ENCODE measurements around the gene UQCRQ.

The UQCRQ gene

GRCh38 chr5:132870801-132871200 is 4.4 kb downstream of the UQCRQ start:
- no peak for DNase-seq (ENCODE audit: low read depth in 2 of 2)

GRCh38 chr5:132871459-132872284 is 5.2 kb downstream of the UQCRQ start:
- no peak for DNase-seq (ENCODE audit: low read depth in 2 of 2)

DNA sequence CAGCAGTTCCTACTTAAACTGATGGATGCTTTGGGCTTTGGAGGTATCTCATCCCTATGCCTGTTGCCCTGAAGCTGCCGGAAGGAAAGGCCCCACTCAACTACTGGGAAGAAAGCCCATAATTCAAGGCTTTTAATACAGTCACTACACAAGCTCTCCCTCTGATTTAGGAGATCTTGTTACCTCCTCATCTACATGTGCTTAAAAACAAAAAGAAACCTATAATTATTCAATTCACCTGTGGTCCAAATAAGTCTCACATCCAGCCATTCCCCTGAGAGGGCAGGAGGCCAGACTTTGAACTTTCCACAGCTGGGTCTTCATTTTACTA is 6.3 kb downstream of the UQCRQ start:
- DNase-seq (ENCODE audit: low read depth in 2 of 2) = no peak

GRCh38 chr5:132873119-132873929 is 6.9 kb downstream of the UQCRQ start, which contains the start of gene LEAP2:
LEAP2 (plus strand) TSS chr5:132873668; CDS start chr5:132873695, 27 bp downstream.
- DNase-seq (ENCODE audit: low read depth in 2 of 2) = no peak

DNA sequence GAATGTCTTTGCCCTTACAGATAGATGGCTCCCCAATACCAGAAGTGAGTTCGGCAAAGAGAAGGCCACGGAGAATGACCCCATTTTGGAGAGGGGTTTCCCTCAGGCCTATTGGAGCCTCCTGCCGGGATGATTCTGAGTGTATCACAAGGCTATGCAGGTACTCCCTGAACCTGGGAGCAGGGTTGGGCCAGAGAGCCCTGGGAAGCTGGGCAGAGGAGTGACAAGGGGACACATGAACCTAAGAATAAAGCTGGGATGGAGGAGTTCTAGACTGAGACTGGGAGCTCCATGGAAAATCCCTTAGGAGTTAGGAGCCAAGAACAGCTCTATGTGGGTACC is 7.5 kb downstream of the UQCRQ start:
- no peak for DNase-seq (ENCODE audit: low read depth in 2 of 2)

- no peak for DNase-seq (ENCODE audit: low read depth in 2 of 2)
Measured at GRCh38 chr5:132876020-132876759, 9.7 kb downstream of the UQCRQ start.

DNA sequence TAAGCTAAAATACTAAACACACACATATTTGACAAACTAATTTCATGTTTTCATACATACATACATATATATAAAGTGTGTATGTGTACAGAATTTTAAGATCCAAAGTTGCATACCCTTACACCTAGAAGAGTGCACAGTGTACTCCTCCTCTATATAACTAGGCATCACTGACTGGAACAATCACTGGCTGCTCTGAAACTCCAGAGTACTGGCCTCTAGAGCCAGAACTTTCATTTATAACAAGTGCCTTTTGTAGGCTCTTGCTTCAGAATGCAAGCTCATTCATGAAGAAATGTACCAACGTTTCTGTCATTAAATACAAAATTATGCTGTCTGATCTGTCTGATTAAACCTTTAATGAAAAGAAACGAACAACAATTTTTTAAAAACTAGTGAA is 11.0 kb downstream of the UQCRQ start:
- DNase-seq (ENCODE audit: low read depth in 2 of 2) = no peak

DNA sequence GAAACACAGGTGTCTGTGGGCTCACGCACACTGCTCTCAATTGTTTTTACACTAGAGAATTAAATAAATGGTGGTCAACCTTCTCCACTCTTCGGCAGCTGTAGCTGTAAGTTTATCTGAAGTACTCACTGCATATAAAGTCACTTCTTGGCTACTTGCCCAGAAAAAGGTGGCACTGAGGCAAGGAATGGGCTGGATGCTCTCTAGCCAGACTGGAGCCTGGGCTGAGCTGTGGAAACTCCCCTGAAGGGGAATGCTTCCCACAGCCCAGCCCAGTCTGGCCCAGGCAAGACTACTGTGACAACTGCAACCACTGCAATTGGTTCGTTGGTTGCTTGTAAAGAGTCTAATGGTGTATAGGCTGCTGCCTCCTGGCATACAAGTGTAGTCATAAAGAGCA is 11.5 kb downstream of the UQCRQ start:
- no peak for DNase-seq (ENCODE audit: low read depth in 2 of 2)

DNA sequence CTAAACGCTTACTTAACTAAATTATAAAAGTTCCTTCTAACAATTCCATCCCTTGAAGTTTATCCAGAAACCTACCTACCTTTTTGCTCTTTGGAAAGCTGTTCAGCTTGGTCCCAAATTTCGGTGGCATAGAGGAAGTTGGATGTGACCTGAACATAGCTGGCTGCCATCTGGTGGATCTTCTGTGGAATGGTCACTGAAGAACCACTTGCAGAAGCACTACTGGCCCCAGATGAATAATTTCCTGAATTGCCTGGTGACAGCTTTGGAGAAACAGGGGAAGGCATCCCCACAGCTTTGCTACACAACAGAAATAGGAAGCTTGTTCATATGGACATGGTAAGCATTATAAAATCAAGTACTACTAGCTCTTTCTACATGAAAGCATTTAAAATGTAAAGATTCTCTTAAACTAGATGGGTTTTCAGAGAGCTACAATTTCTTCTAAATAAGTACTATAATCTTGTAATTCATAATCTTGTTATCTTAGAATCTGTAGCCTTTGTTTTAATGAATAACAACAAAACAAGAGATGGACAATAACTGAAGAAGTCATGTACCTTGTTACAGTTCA is 16.9 kb downstream of the UQCRQ start:
- DNase-seq (ENCODE audit: low read depth in 2 of 2) = no peak

DNA sequence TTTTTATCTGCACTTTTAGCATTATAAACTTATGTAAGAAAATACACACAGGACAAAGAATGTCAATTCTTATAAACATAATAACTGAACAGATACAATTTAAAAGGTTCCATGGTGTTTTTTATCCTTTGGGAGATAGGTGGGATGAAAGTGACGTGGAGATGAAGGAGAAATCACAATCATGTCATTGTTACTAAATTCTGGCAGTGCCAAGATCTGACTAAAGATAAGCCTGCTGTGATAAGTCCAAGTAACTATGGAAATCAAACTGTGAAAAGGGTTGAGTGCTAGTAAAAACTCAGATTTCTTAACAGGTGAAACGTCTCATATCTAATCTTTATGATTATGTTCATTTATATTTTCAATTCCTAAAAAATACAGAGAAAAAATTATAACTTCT is 18.1 kb downstream of the UQCRQ start:
- DNase-seq (ENCODE audit: low read depth in 2 of 2) = no peak

GRCh38 chr5:132886064-132886823 is 19.8 kb downstream of the UQCRQ start:
- DNase-seq (ENCODE audit: low read depth in 2 of 2) = no peak

GRCh38 chr5:132887283-132887682 is 20.8 kb downstream of the UQCRQ start:
- DNase-seq (ENCODE audit: low read depth in 2 of 2) = no peak

DNA sequence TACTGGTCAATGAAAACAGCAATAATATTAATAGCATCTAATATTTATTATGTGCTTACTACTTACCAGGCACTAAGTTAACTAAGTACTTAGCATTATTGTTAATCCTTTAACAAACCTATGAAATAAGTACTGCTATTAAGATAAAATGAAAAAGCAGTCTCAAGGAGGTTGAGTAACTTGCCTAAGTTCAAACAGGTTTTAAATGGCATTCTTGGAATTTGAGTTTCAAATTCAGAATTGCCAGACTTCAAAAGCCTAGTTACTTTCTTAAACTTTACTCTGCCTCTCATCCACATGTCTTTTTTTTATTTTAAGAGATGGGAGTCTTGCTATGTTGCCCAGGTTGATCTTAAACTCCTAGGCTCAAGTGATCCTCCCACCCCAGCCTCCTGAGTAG is 23.1 kb downstream of the UQCRQ start:
- no peak for DNase-seq (ENCODE audit: low read depth in 2 of 2)

DNA sequence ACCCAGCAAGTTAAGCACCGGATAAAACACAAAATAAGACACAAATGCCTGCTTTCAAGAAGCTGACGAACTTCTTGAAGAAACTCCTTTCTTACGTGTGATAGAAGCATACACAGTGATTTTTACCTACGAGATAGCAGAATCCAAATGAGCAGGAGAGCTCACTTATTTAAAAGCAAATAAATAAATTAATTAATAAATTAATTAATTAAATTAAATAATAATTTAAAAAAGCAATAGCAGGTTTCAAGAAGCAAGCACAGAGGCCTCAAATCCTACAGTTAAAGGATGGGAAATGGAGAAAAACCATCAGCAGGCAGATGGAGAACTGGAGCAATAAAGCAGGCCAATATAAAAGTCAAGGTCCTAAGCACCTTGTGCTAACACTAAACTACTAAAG is 24.4 kb downstream of the UQCRQ start:
- DNase-seq (ENCODE audit: low read depth in 2 of 2) = no peak

DNA sequence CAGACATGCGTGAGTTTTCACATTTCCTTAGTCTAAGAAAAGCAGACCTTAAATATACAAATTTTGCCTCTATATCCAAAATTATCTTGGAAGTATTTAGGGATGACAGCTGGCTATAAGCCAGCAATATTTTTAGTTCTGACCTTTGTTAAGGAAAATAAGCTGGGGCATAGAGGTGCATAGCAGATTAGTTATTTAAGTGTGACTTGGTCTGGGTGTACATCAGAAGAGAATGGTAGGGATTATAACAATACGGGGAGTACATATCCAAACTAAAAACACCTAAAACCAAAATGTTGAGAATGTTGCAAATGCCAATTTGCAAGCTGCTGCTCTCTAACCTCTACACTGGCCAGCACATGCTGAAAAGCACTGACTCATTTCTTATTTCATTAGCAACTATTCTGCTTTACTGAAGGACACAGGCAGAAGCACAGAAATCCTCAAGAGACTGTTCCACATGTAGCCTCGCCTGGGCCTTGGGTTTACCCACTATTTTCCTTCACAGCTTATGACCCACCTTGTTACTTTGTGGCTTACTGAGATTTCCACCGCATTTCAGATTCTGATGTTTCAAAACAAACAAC is 29.4 kb downstream of the UQCRQ start:
- DNase-seq (ENCODE audit: low read depth in 2 of 2) = no peak

GRCh38 chr5:132896685-132897084 is 30.2 kb downstream of the UQCRQ start:
- no peak for DNase-seq (ENCODE audit: low read depth in 2 of 2)

- DNase-seq (ENCODE audit: low read depth in 2 of 2) = no peak
Measured at GRCh38 chr5:132898094-132898493, 31.7 kb downstream of the UQCRQ start.

DNA sequence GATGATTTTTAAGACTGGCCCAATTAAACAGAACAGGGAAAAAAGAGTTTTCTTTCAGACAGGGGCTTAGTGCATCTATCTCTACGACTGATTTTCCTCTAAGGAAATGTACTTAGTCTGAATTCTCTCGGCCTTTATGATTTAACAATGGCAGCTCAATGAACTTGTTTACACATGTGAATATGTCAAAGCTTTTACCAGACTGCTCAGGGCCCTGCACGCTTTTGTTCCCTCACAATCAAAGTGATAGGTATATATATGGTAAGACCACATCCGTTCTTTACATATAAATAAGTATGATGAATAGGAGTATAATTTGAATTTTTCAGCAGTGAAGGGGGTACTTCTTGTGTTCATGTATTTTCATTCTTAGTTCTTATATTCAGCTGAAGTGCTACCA is 34.6 kb downstream of the UQCRQ start:
- DNase-seq (ENCODE audit: low read depth in 2 of 2) = no peak

DNA sequence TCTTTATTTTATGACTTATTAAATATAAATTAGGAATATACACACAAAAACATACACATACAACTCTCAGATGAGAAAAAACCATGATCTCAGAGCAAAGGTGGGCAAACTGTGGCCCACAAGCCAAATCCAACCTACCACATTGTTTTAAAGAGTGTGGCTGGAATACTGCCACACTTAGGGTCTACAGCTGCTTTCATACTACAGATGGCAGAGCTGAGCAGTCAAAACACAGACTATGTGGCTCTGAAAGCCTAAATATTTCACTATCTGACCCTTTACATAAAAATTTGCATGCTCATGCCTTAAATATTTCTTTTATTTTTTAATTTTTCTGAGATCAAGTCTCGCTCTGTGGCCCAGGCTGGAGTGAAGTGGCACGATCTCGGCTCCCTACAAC is 35.3 kb downstream of the UQCRQ start:
- DNase-seq (ENCODE audit: low read depth in 2 of 2) = no peak

DNA sequence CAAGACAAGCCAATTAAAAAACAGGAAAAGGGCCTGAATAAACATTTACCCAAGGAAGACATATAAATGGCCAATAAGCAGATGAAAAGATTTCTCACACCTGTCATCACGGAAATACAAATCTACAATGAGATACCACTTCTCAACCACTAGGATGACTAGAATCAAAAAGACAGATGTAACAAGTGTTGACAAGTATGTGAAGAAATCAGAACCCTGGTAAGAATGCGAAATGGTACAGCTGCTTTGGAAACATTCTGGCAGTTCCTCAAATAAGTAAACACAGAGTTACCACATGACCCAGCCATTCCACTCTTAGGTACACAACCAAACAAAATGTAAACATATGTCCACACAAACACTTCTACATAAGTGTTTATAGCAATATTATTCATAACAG is 39.5 kb downstream of the UQCRQ start:
- no peak for DNase-seq (ENCODE audit: low read depth in 2 of 2)

GRCh38 chr5:132907161-132907560 is 40.7 kb downstream of the UQCRQ start:
- no peak for DNase-seq (ENCODE audit: low read depth in 2 of 2)

All from activated CD8-positive, alpha-beta memory T cell treated with anti-CD3 and anti-CD28 coated beads for 4 hours (primary cell).